ENCODE results near the gene PGLYRP1.

Gene PGLYRP1

DNA sequence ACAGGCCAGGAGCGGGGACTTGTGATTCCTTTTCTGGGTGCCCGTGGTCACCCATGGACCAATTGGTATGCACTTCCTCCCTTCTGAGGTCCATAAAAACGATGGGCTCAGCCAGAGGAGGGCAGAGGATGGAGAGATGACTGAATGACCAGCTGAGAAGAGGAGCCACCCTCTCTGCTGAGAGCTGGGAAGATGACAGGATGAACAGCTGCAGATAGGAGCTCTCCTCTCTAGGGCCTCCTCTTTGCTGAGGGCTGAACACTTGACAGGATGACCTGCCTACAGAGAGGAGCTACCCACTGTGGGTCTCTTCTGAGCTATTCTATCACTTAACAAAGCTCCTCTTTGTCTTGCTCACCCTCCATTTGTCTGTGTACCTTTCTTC lies 13.9 kb upstream of the PGLYRP1 start:
- no peak overlapping the region for H3K4me3 ChIP-seq (ENCODE audit: low read depth, low read length)
- TF ChIP-seq MYC (IDR thresholded peaks at IDR 0.05; ENCODE audit: low read depth, low read length) = no peak
- no peak for DNase-seq (ENCODE audit: low read depth)

DNA sequence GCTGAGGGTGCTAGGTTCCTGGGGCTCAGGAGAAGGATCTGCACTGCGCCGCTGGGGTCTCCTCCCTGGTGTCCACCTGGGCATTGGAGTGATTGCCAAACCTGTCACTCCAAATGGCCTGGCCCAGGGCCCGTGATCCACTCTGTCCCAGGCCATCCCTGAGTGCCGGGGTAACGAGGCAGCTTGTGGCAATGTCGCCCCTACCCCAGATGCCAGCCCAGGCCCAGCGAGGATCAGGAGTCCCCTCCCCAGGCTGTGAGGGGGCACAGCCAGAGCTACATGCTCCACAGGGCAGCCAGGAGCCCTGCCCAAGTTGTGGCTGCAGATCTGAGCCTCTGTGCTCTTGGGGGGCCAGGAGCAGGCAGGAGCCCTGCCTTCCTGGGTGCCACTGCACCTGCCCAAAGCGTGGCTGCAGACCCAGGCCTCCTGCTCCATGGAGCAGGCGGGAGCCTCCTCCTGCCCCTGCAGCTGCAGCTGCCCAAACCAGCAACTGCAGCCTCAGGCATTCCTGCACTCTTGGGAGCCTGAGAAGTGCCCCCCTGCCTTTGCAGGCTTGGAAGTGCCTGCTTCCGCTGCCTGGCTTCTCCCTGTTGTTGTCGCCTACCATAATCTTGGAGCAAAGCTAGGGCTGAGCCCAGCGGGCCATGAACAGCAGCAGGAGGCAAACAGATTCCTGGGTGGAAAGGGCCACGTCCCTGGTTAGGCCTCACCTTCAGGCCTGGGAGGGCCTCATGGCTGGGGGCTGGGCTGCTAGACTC lies 13.3 kb upstream of the PGLYRP1 start:
- no peak for DNase-seq (ENCODE audit: low read depth)
- no peak overlapping the region for H3K4me3 ChIP-seq (ENCODE audit: low read depth, low read length)
- TF ChIP-seq POLR2A (IDR thresholded peaks at IDR 0.05; ENCODE audit: extremely low read depth, insufficient read length) = no peak
- TF ChIP-seq, protein P1, sequence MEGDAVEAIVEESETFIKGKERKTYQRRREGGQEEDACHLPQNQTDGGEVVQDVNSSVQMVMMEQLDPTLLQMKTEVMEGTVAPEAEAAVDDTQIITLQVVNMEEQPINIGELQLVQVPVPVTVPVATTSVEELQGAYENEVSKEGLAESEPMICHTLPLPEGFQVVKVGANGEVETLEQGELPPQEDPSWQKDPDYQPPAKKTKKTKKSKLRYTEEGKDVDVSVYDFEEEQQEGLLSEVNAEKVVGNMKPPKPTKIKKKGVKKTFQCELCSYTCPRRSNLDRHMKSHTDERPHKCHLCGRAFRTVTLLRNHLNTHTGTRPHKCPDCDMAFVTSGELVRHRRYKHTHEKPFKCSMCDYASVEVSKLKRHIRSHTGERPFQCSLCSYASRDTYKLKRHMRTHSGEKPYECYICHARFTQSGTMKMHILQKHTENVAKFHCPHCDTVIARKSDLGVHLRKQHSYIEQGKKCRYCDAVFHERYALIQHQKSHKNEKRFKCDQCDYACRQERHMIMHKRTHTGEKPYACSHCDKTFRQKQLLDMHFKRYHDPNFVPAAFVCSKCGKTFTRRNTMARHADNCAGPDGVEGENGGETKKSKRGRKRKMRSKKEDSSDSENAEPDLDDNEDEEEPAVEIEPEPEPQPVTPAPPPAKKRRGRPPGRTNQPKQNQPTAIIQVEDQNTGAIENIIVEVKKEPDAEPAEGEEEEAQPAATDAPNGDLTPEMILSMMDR (IDR thresholded peaks at IDR 0.05; ENCODE audit: low read depth, low read length) = no peak
- TF ChIP-seq, protein P2, sequence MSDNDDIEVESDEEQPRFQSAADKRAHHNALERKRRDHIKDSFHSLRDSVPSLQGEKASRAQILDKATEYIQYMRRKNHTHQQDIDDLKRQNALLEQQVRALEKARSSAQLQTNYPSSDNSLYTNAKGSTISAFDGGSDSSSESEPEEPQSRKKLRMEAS (IDR thresholded peaks at IDR 0.05; ENCODE audit: low read depth, low read length) = no peak
- no peak for TF ChIP-seq MYC (IDR thresholded peaks at IDR 0.05; ENCODE audit: low read depth, low read length)

DNA sequence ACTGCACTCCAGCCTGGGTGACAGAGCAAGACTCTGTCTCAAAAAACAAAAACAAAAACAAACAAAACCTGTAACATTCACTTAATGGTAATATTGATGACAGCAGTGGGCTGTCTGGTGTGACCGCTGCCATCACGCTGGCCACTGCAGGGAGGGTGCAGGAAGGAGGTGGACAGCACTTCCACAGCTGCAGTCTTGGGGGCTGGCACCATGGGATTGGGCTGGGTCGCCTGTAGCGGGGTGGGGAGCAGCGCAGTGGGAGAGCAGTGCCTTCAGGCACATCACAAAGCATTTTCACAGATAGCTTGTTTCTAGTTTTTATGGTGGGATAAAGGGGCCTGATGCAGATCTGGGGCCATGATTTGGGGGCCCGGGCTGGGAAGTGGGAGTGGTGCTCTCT lies 12.7 kb upstream of the PGLYRP1 start:
- no peak for DNase-seq (ENCODE audit: low read depth)
- no peak for TF ChIP-seq MYC (IDR thresholded peaks at IDR 0.05; ENCODE audit: low read depth, low read length)
- TF ChIP-seq, protein P2 (IDR thresholded peaks at IDR 0.05; ENCODE audit: low read depth, low read length) = no peak
- TF ChIP-seq, protein P1 (IDR thresholded peaks at IDR 0.05; ENCODE audit: low read depth, low read length) = no peak
- no peak for TF ChIP-seq POLR2A (IDR thresholded peaks at IDR 0.05; ENCODE audit: extremely low read depth, insufficient read length)
- H3K4me3 ChIP-seq (ENCODE audit: low read depth, low read length) = no peak overlapping the region

DNA sequence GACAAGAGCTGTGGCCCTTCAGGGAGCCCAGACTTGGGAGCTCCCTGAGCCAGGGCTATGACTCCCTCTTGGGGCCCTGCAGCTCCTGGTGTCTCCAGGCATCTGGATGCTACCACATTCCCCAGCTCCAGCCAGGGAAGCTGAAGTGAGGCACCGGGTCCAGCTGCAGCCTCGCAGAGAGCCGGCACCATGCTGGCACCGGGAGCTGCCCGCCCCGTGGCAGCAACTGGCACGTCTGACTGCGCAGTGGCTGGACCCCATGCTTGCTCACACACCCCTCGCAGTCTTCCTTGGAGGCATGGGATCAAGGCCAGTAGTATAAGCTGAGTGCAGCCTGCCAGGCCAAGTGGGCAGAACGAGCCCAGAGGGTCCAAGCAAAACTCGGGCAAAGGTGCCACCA lies 10.5 kb upstream of the PGLYRP1 start:
- TF ChIP-seq POLR2A (IDR thresholded peaks at IDR 0.05; ENCODE audit: extremely low read depth, insufficient read length) = no peak
- TF ChIP-seq, protein P2 (IDR thresholded peaks at IDR 0.05; ENCODE audit: low read depth, low read length) = no peak
- TF ChIP-seq MYC (IDR thresholded peaks at IDR 0.05; ENCODE audit: low read depth, low read length) = no peak
- TF ChIP-seq, protein P1 (IDR thresholded peaks at IDR 0.05; ENCODE audit: low read depth, low read length) = no peak
- H3K4me3 ChIP-seq (ENCODE audit: low read depth, low read length) = no peak overlapping the region
- DNase-seq (ENCODE audit: low read depth) = no peak

DNA sequence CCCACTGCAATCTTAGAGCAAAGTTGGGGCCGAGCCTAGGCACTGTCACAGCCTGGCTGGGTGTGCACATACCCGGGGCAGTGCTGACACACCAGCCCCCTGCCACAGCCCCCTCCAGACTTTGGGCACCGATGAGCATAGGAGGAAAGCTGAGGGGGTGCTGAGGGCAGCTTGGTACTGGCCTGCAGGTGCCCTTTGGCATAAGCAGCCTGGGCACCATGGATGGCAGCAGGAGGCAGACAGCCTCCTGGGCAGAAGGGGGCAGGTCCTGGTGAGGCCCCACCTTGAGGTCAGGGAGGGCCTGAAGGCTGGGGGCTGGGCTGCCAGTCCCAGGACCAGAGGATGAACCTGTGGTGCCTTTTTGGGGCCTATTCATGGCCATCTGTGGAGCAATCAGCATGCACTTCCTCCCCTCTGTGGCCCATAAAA lies 9.8 kb upstream of the PGLYRP1 start:
- DNase-seq (ENCODE audit: low read depth) = no peak
- TF ChIP-seq MYC (IDR thresholded peaks at IDR 0.05; ENCODE audit: low read depth, low read length) = no peak
- TF ChIP-seq POLR2A (IDR thresholded peaks at IDR 0.05; ENCODE audit: extremely low read depth, insufficient read length) = no peak
- TF ChIP-seq, protein P1 (IDR thresholded peaks at IDR 0.05; ENCODE audit: low read depth, low read length) = no peak
- TF ChIP-seq, protein P2 (IDR thresholded peaks at IDR 0.05; ENCODE audit: low read depth, low read length) = no peak
- H3K4me3 ChIP-seq (ENCODE audit: low read depth, low read length) = no peak overlapping the region

DNA sequence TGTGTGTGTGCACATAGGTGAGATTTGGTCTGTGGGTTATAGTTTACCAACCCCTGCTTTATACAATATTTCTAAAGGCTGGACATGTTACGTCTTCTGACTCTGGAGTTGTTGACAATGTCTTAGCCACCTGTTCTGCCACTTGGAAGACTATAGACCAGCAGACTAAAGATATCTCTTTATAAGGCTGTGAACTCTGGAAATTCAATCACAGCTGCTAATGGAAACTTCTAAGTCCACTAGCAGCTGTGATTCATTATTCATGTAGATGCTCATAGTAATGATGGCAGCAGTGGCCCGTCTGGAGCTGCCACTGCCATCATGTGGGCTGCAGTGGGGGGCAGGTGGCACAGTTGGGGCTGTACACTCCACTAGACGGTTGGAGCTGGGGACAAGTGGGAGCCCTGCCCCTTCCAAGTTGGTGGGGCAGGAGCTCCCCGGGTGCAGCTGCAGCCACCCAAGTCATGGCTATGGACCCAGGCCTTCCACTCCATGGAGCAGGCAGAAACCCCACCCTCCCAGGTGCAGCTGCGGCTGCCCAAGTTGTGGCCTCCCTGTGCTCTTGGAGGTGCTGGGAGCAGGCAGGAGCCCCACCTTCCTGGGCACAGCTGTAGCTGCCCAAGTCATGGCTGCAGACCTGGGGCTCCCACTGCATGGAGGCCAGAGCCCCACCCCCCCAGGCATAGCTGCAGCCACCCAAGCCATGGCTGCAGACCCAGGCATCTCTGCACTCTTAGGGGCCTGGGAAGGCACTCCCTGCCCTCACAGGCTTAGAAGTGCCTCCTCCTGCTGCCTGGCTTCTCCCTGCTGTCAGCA lies 9.1 kb upstream of the PGLYRP1 start:
- TF ChIP-seq, protein P1 (IDR thresholded peaks at IDR 0.05; ENCODE audit: low read depth, low read length) = no peak
- DNase-seq (ENCODE audit: low read depth) = no peak
- no peak overlapping the region for H3K4me3 ChIP-seq (ENCODE audit: low read depth, low read length)
